Measurements from ENCODE around the gene VWC2L.

- TF ChIP-seq SPI1 (IDR thresholded peaks at IDR 0.05; ENCODE audit: low read depth, low read length), result no peak
- no peak for TF ChIP-seq TAF1 (IDR thresholded peaks at IDR 0.05; ENCODE audit: low read depth, low read length)
- TF ChIP-seq POLR2A (IDR thresholded peaks at IDR 0.05; ENCODE audit: low read depth, low read length), result no peak
- no peak for TF ChIP-seq POLR2AphosphoS5 (IDR thresholded peaks at IDR 0.05; ENCODE audit: low read depth, low read length)
- no peak for TF ChIP-seq POU2F2 (IDR thresholded peaks at IDR 0.05; ENCODE audit: low read depth, low read length)
Measured at GRCh38 chr2:214601852-214602633, 191.2 kb downstream of the VWC2L start.
